Chondrocyte (in vitro differentiated cells): ENCODE data around the gene TMEM117. TPM values are rescaled to one million over a fixed set of nuclear protein-coding genes. Genes with fewer than 3 reads are reported as not detected.
"Not testable (repeated sequence)": the region's sequence is repeated elsewhere in the genome, so short reads cannot be mapped to it uniquely, and the experiment has no call there.

Source experiments
- DNase-seq: peaks from one replicate; pipeline ENCODE4 v3.0.0; 2021; ENCODE audit warnings: mixed read lengths, low spot score
- H3K27ac Mint-ChIP-seq: one replicate; pipeline ENCODE4 v1.8.0; 2021; ENCODE audit warnings: mild to moderate bottlenecking, moderate library complexity, mixed read lengths; ENCODE audit not compliant: unreplicated experiment
- H3K27me3 Mint-ChIP-seq: 2 replicates; pipeline ENCODE4 v1.8.0; 2021; ENCODE audit warnings: low read depth, mixed read lengths
- H3K36me3 Mint-ChIP-seq: 2 replicates; pipeline ENCODE4 v1.8.0; 2021; ENCODE audit warnings: low read depth, mixed read lengths
- H3K4me1 Mint-ChIP-seq: 2 replicates; pipeline ENCODE4 v1.8.0; 2021; ENCODE audit warnings: low read depth, mild to moderate bottlenecking, mixed read lengths
- H3K4me3 Mint-ChIP-seq: one replicate; pipeline ENCODE4 v1.8.0; 2021; ENCODE audit warnings: mild to moderate bottlenecking, moderate library complexity, mixed read lengths; ENCODE audit not compliant: unreplicated experiment
- H3K9me3 Mint-ChIP-seq: 2 replicates; pipeline ENCODE4 v1.8.0; 2021; ENCODE audit warnings: low read depth, mixed read lengths
- CTCF ChIP-seq: fragments of 200-600 bp; sonication (generic); IDR thresholded peaks from 2 replicates; pipeline ENCODE4 v1.5.0; 2021; ENCODE audit warnings: antibody characterized with exemption, mild to moderate bottlenecking, moderate library complexity
- total RNA-seq: library from RNA; stranded (reverse); gene quantifications from 3 replicates; pipeline ENCODE4 v1.2.1, GENCODE V29; 2021

TMEM117 gene
- total RNA-seq, 1 donor from 2014 or later: 15.5 TPM

- Mint-ChIP-seq H3K4me1 (no peaks in the 10 kb centered on the region), H3K9me3 (no peaks in the 10 kb centered on the region), H3K36me3 (no peaks in the 10 kb centered on the region), H3K27ac (no peak overlapping the region), H3K27me3 (no peaks in the 10 kb centered on the region), H3K4me3 (no peak overlapping the region)
- no peak for DNase-seq
- no peak for TF ChIP-seq CTCF
These were observed 357.4 kb downstream of the TMEM117 start for GRCh38 chr12:44193281-44193680.

- not testable (repeated sequence) for H3K27me3 Mint-ChIP-seq, H3K27ac Mint-ChIP-seq, H3K4me1 Mint-ChIP-seq, H3K4me3 Mint-ChIP-seq, DNase-seq, H3K36me3 Mint-ChIP-seq, H3K9me3 Mint-ChIP-seq
These were observed 359.8 kb downstream of the TMEM117 start for GRCh38 chr12:44195719-44196118.

- Mint-ChIP-seq H3K4me1 (no peaks in the 10 kb centered on the region), H3K27me3 (no peaks in the 10 kb centered on the region), H3K4me3 (no peak overlapping the region), H3K27ac (no peak overlapping the region), H3K36me3 (peaks cover 15% of the 10 kb centered on the region), H3K9me3 (peaks cover 19% of the 10 kb centered on the region)
- TF ChIP-seq CTCF: no peak
- DNase-seq: no peak
These were observed 370.2 kb downstream of the TMEM117 start for GRCh38 chr12:44206045-44206444.

GRCh38 chr12:44217146-44217883 lies 381.4 kb downstream of the TMEM117 start:
- H3K4me1 Mint-ChIP-seq: no peaks in the 10 kb centered on the region
- no peak overlapping the region for H3K27ac Mint-ChIP-seq
- H3K36me3 Mint-ChIP-seq: peaks cover 3% of the 10 kb centered on the region
- no peaks in the 10 kb centered on the region for H3K27me3 Mint-ChIP-seq
- DNase-seq: no peak
- H3K9me3 Mint-ChIP-seq: no peaks in the 10 kb centered on the region
- TF ChIP-seq CTCF: no peak
- no peak overlapping the region for H3K4me3 Mint-ChIP-seq

- Mint-ChIP-seq H3K27me3 (no peaks in the 10 kb centered on the region), H3K36me3 (peaks cover 3% of the 10 kb centered on the region), H3K9me3 (no peaks in the 10 kb centered on the region), H3K27ac (no peak overlapping the region), H3K4me3 (no peak overlapping the region), H3K4me1 (peaks cover 14% of the 10 kb centered on the region)
- no peak for DNase-seq
- TF ChIP-seq CTCF: no peak
These were observed 387.9 kb downstream of the TMEM117 start for GRCh38 chr12:44223736-44224135.
